HG03045 (cell line): Measurements from ENCODE around the gene HPCA.

Experiments
- ATAC-seq: cut with Tn5 transposase; IDR thresholded peaks from one replicate; pipeline ENCODE4 v1.9.1; 2021; ENCODE audit warnings: mild to moderate bottlenecking, moderate library complexity; ENCODE audit not compliant: unreplicated experiment

Gene HPCA

DNA sequence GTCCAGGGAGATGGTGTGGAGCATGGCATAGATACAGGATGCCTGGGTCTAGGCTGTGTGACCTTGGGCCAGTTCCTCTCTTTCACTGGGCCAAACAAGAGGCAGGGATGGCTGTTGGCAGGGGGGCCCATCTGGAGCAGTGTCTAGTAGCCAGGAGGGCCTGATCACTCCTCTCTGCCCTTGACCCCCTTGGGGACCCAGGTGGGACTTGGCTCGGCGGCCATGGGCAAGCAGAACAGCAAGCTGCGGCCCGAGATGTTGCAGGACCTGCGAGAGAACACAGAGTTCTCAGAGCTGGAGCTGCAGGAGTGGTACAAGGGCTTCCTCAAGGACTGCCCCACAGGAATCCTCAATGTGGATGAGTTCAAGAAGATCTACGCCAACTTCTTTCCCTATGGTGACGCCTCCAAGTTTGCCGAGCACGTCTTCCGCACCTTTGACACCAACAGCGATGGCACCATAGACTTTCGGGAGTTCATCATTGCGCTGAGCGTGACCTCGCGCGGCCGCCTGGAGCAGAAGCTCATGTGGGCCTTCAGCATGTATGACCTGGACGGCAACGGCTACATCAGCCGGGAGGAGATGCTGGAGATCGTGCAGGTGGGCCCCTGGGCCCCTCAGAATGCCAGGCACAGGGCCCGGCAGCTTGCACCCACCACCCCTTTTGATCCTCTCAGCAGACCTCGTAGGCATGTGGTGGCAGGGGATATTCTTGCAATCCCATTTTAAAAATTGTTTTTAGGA is 2.6 kb downstream of the HPCA start:
- ATAC-seq: no peak

DNA sequence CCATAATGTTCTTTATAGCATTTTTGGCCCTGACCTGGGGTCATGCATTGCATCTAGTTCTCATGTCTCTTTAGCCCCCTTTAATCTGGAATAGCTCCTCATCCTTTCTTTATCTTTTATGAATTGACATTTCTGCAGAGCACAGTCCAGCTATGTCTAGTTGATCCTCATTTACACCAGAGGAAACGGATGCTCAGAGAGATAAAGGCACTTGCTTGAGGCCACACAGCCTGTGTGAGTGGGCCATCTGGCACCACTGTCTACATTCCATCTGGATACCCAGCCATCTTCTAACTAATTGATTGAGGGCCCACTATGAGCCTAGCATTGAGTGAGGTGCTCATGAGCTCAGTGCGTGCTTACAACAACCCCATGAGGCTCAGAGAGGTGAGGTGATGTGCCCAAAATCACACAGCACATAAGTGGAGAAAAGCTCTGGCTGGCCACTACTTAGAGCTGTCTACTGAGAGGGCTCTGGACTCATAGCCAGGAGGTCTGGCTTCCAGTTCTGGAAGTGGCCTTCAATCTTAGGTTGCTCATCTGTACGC is 3.5 kb downstream of the HPCA start:
- no peak for ATAC-seq

DNA sequence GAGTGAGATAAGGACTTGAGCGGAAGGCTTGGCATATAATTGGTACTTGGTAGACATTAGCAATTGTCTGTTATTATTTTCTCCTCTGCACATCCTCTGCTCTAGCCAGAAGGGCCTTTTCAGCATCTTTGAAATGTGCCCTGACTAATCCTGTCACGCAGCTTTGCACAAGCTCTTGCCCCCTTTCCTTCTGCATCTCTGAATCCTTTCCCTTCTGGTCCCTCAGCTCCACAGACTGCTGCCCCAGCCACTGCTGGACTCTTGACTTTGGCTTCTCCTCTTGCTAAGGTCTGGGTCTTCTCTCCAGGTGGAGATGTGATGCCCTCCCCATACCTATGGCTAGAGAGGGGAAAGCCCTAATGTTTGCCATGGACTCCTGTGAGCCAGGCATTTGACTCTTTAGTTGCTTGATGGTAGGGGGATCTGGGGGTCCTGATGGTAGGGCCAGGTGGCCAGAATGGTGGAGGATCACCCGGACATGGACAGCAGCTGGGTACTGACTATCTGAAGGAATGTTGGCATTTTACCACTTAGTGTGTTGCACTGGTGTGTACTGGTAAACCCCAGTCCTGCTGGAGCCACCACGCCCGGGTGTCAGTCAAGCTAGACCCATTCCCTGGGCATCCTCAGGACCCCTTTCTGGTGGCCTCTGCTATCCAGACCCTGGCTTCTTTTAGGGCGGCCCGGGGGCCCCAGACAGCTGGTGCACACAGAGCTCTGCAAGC is 4.4 kb downstream of the HPCA start:
- no peak for ATAC-seq

DNA sequence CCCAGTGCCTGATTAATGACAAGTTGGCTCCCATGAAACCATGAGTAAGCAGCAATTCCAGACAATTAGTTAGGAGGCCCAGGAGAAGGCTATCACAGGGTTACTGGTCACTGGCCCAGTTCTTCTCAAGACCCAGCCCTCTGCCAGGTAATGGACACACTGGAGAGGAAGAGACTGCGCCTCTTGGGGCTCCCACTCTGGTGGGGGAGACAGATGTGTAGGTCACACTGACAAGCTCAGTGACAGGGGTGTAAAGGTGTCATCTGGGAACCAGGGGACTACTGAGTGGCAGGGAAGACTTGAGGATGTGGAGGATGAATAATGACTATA is 4.9 kb downstream of the HPCA start:
- no peak for ATAC-seq

- ATAC-seq: no peak
Measured at GRCh38 chr1:32891630-32892029, 5.3 kb downstream of the HPCA start.

GRCh38 chr1:32892368-32893197 is 6.3 kb downstream of the HPCA start:
- ATAC-seq: no peak

GRCh38 chr1:32893198-32894018 is 7.1 kb downstream of the HPCA start:
- ATAC-seq: no peak

GRCh38 chr1:32894019-32894600 is 7.8 kb downstream of the HPCA start:
- ATAC-seq: no peak

DNA sequence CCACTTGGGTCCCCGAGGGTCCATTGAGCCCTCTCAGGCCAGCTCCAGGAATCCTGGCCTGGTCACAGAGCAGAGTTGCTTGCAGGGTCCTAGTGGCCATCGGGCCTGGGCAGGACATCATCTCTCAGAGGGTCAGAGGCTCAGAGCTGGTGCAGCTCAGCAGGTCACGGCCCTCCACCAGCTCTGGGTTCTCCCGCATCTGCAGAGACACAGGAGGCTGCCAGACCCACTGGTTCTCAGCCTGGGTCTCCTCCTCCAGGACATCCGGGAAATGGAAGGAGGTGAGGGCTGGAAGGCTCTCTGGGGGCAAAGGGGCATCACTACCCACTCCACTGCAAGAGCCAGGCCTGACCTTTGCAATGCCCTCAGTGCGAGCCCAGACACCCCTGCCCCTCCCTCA is 8.4 kb downstream of the HPCA start:
- ATAC-seq: no peak

DNA sequence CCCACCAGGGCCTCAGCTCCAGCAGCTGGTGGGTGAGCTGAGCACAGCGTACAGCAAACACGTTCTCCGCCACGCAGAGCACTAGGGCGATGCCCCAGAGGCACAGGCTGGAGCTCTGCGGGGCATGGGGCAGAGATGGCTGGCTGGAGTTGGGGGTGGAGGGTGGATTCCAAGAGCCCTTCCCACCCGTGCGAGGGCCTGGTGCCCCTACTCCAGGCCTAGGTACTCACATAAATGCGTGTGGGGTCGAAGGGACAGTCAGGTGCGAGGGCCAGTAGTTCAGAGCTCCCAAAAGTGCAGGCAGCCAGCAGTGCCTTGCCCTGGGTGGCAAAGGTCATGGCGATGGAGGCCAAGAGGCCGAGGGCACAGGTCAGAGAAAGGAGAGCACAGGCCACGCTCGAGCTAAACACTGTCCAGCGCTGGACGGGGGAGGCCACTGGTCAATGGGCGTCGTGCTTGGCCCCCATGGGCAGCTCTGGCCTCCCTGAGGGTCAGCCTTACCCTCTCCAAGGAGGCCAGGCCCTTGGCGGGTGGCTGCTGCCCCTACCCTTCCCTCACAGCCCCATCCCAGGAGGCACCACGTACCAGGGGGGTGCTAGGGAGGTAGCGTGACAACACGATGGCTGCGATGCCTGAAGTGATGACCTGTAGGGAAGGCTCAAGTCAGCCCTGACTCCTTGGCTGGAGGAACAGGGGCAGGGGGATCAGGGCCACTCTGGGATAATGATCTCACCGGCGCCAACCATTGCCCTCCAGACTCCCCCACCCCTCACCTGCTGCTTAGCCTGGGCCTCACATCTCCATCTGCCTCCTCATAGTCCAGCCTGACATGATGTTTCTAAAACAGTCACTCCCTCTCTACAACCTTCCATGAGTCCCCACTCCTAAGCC is 9.3 kb downstream of the HPCA start:
- no peak for ATAC-seq

DNA sequence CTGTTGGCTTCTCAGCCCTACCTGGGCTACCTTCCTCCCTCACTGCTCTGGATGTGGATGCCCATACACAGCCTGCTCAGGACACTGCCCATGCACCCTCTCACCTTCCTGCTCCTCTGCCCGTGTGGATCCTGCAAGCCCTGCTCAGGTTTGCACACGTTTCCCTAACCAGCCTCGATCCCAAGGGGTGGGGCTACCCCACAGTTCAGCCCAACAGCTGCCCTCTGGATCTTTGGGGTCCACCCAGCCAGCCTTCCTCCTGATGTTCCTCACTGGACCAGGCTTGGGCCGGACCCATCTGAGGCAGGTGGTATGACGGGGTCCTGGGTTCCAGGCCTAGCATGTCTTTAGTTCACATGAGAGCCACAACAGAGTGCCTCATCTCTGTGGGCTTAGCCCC is 10.2 kb downstream of the HPCA start:
- no peak for ATAC-seq

DNA sequence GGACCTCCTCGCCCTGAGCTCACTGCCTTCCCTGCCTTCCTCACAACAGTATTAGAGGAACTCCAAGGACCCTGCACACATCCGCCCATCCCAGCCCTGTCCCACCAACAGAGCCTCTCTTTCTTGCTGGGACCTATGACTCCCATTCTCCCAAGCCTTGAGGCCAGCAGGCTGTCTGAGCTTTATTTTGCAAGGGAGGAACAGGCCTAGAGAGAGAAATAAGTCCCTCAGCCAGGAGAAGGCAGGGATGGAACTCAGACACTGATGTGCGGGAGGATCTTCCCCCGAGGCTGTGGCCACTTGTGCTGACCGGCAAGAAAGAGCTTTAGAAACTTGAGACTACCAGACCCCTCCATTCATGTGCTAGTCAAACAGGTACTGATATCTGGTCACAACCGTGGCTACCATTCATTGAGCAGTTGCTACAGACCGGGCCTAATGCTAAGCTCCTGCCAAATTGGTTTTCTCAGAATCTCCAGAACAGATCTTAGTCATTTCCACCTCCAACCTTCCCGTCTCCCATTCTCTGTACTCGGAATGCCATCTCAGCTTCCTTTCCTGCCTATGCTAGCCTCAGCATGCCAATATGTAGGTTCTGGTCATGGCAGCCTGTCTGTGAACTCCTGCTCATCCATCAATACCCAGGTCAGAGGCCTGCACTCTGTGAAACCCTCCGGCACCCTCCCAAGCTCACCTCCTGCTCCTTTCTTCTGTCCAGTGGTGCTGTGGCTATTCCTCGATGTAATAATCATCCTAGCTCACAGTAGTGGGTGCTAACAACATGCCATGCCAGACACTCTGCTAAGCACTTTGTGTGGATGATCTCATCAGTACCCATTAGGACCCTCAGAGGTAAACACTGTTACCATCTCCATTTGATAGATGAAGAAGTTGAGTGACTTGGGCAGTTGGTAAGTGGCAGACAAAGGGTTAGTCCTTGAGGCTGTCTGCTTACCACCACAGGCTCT is 11.1 kb downstream of the HPCA start:
- ATAC-seq: no peak

GRCh38 chr1:32898056-32898455 is 11.8 kb downstream of the HPCA start:
- ATAC-seq: no peak

GRCh38 chr1:32898958-32899357 is 12.7 kb downstream of the HPCA start:
- ATAC-seq: no peak

DNA sequence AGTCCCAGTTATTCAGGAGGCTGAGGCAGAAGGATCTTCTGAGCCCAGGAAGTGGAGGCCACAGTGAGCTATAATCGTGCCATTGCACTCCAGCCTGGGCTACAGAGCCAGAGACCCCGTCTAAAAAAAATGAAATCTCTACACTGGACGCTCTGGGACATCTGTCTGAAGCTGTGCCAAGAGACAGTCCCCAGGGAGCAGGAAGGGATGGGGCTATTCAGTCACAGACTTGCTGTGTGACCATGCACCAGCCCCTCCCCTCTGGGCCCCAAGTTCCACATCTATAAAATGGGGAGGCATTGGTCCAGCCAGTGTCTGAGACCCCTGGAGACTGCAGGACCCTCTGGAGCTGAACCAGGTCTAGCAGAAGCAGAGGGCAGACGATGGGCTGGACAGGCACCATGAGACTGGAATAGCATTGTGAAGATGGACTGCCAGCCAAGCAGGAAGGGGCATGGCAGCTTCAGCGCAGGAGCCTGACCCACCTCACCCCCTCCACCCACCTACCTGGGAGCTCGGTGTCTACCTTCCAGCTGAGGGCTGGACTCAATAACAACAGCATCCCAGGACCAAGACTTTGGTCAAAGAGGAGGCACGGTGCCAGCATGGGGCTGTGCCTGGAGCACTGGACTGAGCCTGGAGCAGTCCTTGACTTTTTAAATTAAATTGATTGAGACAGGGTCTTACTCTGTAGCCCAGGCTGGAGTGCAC is 13.4 kb downstream of the HPCA start:
- no peak for ATAC-seq

DNA sequence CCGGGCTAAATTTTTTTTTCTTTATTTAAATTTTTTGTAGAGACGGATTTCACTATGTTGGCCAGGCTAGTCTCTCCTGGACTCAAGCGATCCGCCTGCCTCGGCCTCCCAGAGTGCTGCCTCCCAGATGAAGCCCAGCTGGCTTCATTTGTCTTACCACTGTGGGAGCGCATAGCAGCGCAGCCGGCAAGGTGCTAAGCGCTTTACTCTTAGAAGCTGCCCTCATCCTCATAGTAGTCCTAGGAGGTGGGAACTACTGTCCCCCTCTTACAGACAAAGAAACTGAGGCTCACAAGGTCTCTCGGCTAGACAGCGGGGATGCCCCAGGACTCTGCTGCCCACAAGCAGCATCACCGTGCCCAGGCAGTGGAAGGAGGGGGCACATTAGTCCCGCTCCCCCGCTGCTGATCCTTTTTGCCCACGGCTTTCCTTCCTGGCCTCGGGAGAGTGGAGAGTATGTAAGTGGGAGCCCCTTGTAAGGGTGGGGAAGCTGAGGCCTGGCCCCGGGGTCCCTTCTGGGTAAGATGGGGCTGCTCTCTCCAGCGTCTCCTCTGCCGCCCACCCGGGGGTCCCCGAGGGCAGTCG is 14.2 kb downstream of the HPCA start:
- no peak for ATAC-seq
